ENCODE data around the gene C19orf47. TPM values are rescaled to one million over a fixed set of nuclear protein-coding genes. Genes with fewer than 3 reads are reported as not detected.

C19orf47 gene
- total and polyA plus RNA-seq, 2 donors (not counting 3 experiments of a cell fraction or from before 2014, with no cell fraction given): 16.4 to 27.0 TPM

- Histone ChIP-seq H3K36me3 (ENCODE audit: control insufficient read depth in 2 of 2, extremely low read depth in 1 of 2, insufficient read depth in 2 of 2, low read length in 2 of 2) (no peaks in the 10 kb centered on the region), H3K4me2 (ENCODE audit: insufficient read depth, low read length) (no peak within 1 kb of the TSS), H3K27ac (ENCODE audit: insufficient read depth, low read depth, low read length) (no peak within 1 kb of the TSS), H2AFZ (ENCODE audit: low read depth, low read length) (no peak within 1 kb of the TSS), H3K9me1 (replicated peaks; ENCODE audit: control insufficient read depth, extremely low read depth, insufficient read depth, low read length) (no peaks in the 10 kb centered on the region), H3K79me2 (ENCODE audit: control insufficient read depth, insufficient read depth, low read length) (no peaks in the 10 kb centered on the region), H3K9me3 (replicated peaks; ENCODE audit: control insufficient read depth, insufficient read depth, low read length) (no peaks in the 10 kb centered on the region), H3K27me3 (ENCODE audit: control insufficient read depth in 2 of 2, insufficient read depth in 2 of 2, low read length in 2 of 2) (no peaks in the 10 kb centered on the region), H3K4me1 (ENCODE audit: control insufficient read depth, extremely low read depth, insufficient read depth, low read length) (no peaks in the 10 kb centered on the region), H4K20me1 (replicated peaks; ENCODE audit: control insufficient read depth, extremely low read depth, insufficient read depth, low read length) (no peaks in the 10 kb centered on the region), H3K4me3 (replicated peaks in 1 of 3; ENCODE audit: insufficient read depth in 1 of 3, low read depth in 1 of 3, low read length in 3 of 3) (no peak within 1 kb of the TSS), H3K9ac (replicated peaks; ENCODE audit: extremely low read depth, insufficient read depth, low read length) (no peak within 1 kb of the TSS)
- CTCF ChIA-PET: no interaction called here
- DNase-seq (ENCODE audit: low read depth, low spot score) (no peak), FAIRE-seq (no peak)
- intact Hi-C loops (cut with micrococcal nuclease): no loop called here
- no TSS peak for BruUV-seq (replicated peaks)
- POLR2A ChIA-PET: no interaction called here
- dilution Hi-C loops (cut with MboI; ENCODE audit: extremely low pct_ligation_motif_present, low sequenced_read_pairs): no loop called here
- TF ChIP-seq EZH2 (IDR thresholded peaks at IDR 0.05; ENCODE audit: borderline replicate concordance, low read depth, low read length, severe bottlenecking): no peak
- no peak for TF ChIP-seq GATA2 (IDR thresholded peaks at IDR 0.05; ENCODE audit: insufficient read depth, insufficient read length, low read depth, low read length)
- TF ChIP-seq MAX (IDR thresholded peaks at IDR 0.05; ENCODE audit: insufficient read depth, insufficient read length): no peak
- no peak for TF ChIP-seq MYC (IDR thresholded peaks at IDR 0.05; ENCODE audit: low read depth, low read length)
- no peak for TF ChIP-seq FOS (IDR thresholded peaks at IDR 0.05; ENCODE audit: borderline replicate concordance, insufficient read depth, low read length)
- no peak for TF ChIP-seq JUN (IDR thresholded peaks at IDR 0.05; ENCODE audit: borderline replicate concordance, insufficient read depth, insufficient read length, low read depth)
- no peak for TF ChIP-seq CTCF (IDR thresholded peaks at IDR 0.05; ENCODE audit: extremely low read depth in 1 of 2, insufficient read depth in 1 of 2, low read depth in 1 of 2, low read length in 2 of 2)
- no peak for TF ChIP-seq POLR2AphosphoS5 (IDR thresholded peaks at IDR 0.05; ENCODE audit: insufficient read depth, low read depth, low read length)
- no peak for TF ChIP-seq POLR2A (IDR thresholded peaks at IDR 0.05; ENCODE audit: low read depth, low read length)
Observed at GRCh38 chr19:40390084-40390742, 42.0 kb upstream of the C19orf47 start, which contains the start of gene HIPK4. Gene HIPK4 (minus strand): TSS chr19:40390181. CDS start chr19:40389902, 279 bp downstream.

Data from endothelial cell of umbilical vein (primary cell).